ENCODE data around the gene AHNAK.
A peak's percentile ranks its signal among the peaks of the same experiment; 100 is the strongest.
"Not testable (repeated sequence)": the region's sequence is repeated elsewhere in the genome, so short reads cannot be mapped to it uniquely, and the experiment has no call there.

AHNAK gene

DNA sequence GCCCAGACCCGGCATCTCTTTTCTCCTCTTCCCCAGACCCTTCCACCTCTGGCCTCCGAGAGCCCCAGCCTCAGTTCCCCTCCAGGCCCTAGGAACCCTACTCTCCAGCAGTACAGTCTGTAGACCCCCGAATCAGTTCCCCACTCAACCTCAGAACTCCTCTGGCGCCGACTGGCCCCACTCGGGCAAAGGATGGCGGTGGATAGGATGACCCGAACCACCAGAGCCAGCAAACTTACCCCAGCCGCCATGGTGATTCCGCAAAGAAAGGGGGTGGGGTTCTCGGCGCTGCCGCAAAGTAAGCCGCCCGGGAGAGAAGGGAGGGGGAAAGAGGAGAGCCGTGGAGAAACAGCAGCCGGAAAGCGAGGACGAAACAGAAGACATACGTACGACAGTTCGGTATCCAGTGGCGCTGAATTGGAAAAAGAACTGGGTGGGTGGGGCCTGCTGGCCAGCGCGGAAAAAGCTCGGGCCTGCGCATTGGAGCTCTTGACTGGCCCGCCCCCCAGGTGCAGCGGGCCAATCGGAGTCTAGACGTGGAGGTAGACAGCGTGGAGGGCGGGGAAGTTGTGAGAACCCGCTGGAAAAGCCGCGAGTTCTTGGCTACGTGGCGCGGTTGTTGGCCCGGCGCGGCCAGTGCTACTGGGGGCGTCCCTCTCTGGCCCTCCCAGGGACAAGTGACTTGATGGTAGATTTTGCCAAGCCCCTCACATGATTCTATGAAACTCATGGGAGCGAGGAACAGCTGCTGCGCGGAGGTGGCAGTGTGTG is 27.2 kb upstream of the AHNAK start, which contains the start of gene EEF1G:
EEF1G (minus strand) TSS at position 300 of the 771 bp plus-strand sequence; CDS start at position 251, 49 bp downstream.
- DNase-seq (ENCODE audit: low read depth): peak; percentile 100

DNA sequence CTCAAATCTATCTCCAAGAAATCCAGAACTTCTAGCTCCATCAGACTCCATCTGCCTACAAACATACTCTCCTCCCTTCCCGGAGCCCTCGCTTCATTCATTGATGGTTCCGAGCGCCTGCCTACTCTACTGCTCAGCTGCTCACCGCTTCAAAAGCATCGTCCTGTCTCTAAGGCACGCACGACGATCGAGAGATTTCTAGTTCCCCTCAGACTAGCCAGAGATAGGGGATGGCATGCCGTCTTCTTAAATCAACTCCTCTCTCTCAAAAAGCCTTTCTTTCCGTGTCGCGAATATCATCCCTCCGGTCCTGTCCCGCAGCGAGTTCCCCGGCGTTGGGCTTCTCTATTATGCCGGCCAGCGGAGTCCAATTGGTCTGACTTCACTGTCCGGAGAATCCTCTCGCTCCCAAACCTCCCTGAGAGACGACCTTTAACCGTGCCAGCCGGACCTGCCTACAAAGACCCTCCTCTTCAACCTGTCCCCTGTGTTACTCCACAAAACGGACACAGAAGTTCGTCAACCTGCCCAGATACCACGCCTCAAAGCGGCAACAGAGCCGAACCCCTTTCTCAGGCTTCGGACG is 26.5 kb upstream of the AHNAK start:
- DNase-seq (ENCODE audit: low read depth): peak; percentile 42

- DNase-seq (ENCODE audit: low read depth): no peak
Measured at GRCh38 chr11:62572431-62572830, 25.8 kb upstream of the AHNAK start.

DNA sequence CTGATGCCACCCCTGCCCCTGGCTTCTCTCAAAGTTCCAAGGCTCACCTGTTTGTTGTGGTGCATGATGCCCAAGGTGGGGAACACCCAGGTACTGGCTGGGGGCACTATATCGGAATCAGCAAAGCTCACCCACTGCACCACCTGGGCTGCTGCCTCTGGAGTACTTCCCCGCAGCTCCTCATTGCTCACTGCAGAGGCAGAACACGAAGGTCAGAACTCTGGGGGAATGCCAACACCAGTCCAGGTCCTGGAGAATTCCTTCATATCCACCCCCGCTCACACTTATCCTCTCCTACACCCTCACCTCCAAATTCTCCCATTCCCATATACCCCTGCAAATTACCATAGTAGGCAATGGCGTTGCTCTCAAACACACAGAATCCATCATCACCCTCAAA is 24.9 kb upstream of the AHNAK start:
- DNase-seq (ENCODE audit: low read depth): not testable (repeated sequence)

DNA sequence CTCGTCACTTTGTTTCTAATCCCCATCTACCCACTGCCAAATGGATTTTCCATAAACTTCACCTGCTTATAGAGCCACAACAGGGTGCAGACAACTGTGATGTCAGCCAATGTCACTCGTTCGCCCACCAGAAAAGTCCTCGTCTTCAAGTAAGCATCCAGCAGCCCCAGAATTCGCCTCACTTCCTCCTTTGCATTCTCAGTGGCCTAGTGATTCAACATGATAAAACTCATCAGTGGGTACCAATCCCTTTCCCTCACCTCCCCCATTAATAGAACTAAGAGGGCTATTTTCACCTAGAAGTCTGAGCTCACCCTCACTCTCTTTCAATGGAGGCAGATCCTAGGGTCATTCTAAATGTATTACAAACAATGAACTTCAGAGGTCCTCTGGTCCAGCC is 24.3 kb upstream of the AHNAK start:
- not testable (repeated sequence) for DNase-seq (ENCODE audit: low read depth)

GRCh38 chr11:62569611-62570010 is 23.0 kb upstream of the AHNAK start:
- no peak for DNase-seq (ENCODE audit: low read depth)

GRCh38 chr11:62567018-62567633 is 20.5 kb upstream of the AHNAK start:
- DNase-seq (ENCODE audit: low read depth): no peak

GRCh38 chr11:62566247-62566646 is 19.6 kb upstream of the AHNAK start:
- no peak for DNase-seq (ENCODE audit: low read depth)

GRCh38 chr11:62565100-62565802 is 18.6 kb upstream of the AHNAK start:
- no peak for DNase-seq (ENCODE audit: low read depth)

DNA sequence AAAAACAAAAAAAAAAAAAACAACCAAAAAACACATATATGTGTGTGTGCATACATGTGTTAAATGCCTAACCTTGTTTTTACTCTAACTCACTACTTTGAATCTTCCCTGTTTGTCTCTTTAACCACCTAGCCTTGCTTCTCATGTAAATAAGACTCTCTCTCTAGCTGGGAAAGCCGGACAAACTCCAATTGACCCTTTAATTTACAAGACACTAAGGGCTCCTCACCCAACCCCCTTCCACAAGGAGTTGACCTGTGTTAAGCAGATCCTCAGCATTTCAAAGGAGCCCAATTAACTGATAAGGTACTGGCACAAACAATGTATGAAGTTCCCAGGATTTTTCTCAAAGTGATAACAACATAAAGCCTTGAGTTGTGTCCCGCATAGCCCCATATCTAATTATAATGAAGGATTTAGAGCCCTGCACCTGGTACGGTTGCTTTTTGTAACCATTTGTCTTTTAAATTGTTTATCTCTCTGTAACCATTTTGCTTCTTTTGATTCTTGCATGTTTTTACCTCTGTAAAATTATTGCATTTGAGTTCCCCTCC is 15.1 kb upstream of the AHNAK start:
- DNase-seq (ENCODE audit: low read depth): not testable (repeated sequence)

DNA sequence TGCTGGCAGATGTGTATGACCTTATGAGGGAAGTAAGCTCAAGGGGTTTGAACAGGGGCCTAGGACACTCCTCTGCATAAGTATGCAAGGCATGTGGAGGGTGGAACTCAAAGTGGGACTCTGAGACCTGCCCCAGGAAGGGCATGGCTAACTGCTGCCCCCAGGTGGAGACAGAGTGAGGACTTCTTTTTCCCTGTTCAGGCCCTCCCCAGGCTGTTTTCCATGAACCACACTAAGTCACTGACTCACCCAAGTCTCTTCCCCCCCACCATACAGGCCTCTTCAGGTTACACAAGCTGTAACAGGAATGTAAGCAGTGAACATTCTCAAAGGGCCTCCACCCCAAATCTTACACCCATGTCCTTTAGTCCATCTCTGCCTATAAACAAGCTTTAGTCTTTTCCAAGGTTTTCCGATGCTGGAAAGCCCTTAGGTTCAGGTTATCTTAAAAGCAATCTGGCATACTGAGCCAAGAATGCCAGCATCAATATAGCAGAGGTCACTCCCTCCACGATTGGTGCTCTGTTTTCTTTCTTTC is 14.0 kb upstream of the AHNAK start:
- peak; percentile 99 for DNase-seq (ENCODE audit: low read depth)

GRCh38 chr11:62559626-62560025 is 13.0 kb upstream of the AHNAK start:
- DNase-seq (ENCODE audit: low read depth): not testable (repeated sequence)

DNA sequence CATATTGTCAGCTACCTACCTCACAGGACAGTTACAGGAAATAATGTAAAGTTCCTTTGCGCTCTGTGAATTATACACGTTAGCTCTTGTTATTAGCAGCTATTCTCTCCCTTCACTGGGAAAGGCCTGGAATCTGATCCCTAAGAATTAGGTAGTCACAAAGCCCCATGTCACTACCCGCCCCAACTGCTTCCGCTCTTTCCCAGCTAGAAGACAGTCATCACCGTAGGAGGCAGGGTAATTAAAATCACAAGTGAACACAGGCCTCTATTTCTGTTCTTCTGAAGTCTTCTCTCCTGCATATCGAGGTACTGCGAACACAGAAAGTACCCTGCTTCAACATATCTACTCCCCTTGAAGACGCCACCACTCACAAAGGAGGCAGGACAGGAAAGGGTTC is 12.6 kb upstream of the AHNAK start:
- DNase-seq (ENCODE audit: low read depth): no peak

DNA sequence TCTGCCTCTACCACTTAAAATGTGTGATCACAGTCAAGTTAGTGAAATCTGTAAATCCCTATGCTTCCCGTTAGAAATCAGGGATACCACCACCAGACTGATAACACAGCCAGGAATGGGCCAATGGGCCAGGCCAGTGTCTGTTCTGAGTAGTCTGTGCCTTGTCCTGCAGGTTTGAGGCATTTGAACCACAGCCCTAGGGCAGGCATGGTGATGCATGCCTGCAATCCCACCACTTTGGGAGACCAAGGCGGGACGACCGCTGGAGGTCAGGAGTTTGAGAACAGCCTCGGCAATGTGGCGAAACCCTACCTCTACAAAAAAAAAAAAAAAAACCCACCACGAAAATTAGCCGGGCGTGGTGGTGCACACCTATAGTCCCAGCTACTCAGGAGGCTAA is 12.1 kb upstream of the AHNAK start:
- no peak for DNase-seq (ENCODE audit: low read depth)

- DNase-seq (ENCODE audit: low read depth): peak; percentile 13
Measured at GRCh38 chr11:62556875-62557631, 10.4 kb upstream of the AHNAK start.

- peak; percentile 97 for DNase-seq (ENCODE audit: low read depth)
Measured at GRCh38 chr11:62556108-62556874, 9.7 kb upstream of the AHNAK start.

GRCh38 chr11:62555464-62556107 is 9.0 kb upstream of the AHNAK start:
- DNase-seq (ENCODE audit: low read depth): peak; percentile 14

DNA sequence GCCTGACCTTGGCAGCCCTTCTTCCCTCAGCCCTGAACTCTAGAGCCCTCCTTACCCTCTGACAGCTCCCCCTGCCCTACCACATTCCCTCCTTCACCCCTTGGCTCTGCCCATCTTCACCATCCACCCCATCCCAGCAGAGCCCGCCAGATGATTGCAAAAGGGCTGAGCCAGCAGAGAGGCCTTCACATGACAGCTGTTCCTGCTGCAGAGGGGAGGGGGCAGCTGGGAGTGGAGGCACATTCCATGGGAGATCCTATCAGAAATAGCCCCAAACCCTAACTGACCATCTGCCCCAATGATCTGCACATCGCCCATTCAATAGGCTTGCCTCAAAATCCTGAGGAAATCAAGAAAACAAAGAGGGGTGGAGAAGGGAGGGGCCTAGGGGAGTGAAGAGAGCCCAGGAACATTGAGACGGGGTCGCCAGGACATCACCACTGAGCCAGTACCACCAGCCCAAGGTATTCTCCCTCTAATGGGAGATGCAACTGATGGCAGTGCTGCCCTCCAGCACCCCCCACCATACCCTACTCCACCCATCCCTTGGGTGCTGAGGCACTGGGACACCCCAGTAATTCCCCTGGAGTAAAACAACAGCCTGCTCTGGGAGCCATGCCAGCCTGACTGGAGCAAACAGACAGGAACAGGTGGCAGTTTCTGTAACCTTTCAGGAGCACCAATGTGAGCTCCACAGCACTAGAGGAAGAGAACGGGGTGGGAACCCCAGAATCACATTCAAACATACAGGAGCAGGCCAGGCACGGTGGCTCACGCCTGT is 8.0 kb upstream of the AHNAK start:
- peak; percentile 25 for DNase-seq (ENCODE audit: low read depth)

DNA sequence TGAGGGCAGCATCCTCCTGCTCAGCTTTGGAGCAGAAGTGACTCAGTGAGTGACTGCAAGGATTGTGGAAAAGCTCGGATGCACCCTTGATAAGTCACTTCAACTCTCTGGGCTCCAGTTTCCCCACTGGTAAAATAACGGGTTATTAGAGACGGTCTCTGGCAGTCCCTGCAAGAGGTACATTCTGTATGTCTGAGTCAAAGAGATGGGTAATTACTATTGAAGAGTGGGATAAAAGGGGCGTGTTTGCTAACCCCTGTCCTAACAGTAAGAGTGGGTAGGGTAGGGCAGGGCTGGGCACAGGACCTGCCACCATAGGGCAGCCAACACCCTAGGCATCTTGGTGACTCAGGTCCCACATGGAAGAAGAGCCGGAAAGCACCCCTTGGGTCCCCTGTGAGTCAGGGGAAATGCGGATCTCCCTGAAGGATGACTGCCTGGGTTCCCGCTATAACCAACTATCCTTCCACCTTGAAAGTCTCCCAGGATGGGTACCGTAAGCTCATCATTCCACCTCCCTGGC is 7.3 kb upstream of the AHNAK start:
- DNase-seq (ENCODE audit: low read depth): peak; percentile 94
